Trophoblast cell (in vitro differentiated cells and primary cell): ENCODE results near the gene LRRC1.

Experiments
- DNase-seq, 2 donors: peaks; one replicate each; pipeline ENCODE4 v3.0.0-alpha.2; 2016
- H2AFZ ChIP-seq: 2 replicates; pipeline ENCODE4 v1.6.1; 2013; ENCODE audit warnings: low read length, moderate library complexity, mild to moderate bottlenecking; ENCODE audit not compliant: insufficient read depth, poor library complexity
- H2AK5ac ChIP-seq: 2 replicates; pipeline ENCODE4 v1.6.1; 2013; ENCODE audit warnings: mild to moderate bottlenecking, low read length
- H2BK120ac ChIP-seq: 2 replicates; pipeline ENCODE4 v1.6.1; 2013; ENCODE audit warnings: low read length, mild to moderate bottlenecking, moderate library complexity; ENCODE audit not compliant: insufficient read depth, poor library complexity
- H2BK12ac ChIP-seq: 2 replicates; pipeline ENCODE4 v1.6.1; 2013; ENCODE audit warnings: mild to moderate bottlenecking, low read length, moderate library complexity
- H2BK5ac ChIP-seq: 2 replicates; pipeline ENCODE4 v1.6.1; 2013; ENCODE audit warnings: low read length, low read depth, moderate library complexity, mild to moderate bottlenecking; ENCODE audit not compliant: poor library complexity
- H3K14ac ChIP-seq: 2 replicates; pipeline ENCODE4 v1.6.1; 2013; ENCODE audit warnings: mild to moderate bottlenecking, low read length
- H3K18ac ChIP-seq: 2 replicates; pipeline ENCODE4 v1.6.1; 2013; ENCODE audit warnings: mild to moderate bottlenecking, low read length
- H3K23ac ChIP-seq: 2 replicates; pipeline ENCODE4 v1.6.1; 2013; ENCODE audit warnings: low read length
- H3K27ac ChIP-seq: 2 replicates; pipeline ENCODE4 v1.5.1; 2013; ENCODE audit warnings: low read depth, mild to moderate bottlenecking, inconsistent platforms, low read length, moderate library complexity
- H3K27me3 ChIP-seq: 2 replicates; pipeline ENCODE4 v1.6.1; 2013; ENCODE audit warnings: inconsistent platforms, mild to moderate bottlenecking, low read length, moderate library complexity; ENCODE audit not compliant: insufficient read depth
- H3K36me3 ChIP-seq, 2 experiments: 1 replicate in 1 of 2; 2 replicates in 1 of 2; pipeline ENCODE4 v1.6.1; 2013; ENCODE audit warnings: low read length in 2 of 2, mild to moderate bottlenecking in 2 of 2, moderate library complexity in 1 of 2; ENCODE audit not compliant: insufficient read depth in 2 of 2, control insufficient read depth in 1 of 2
- H3K4ac ChIP-seq: 2 replicates; pipeline ENCODE4 v1.6.1; 2013; ENCODE audit warnings: low read depth, mild to moderate bottlenecking, low read length, moderate library complexity
- H3K4me1 ChIP-seq, 2 experiments: 1 replicate in 1 of 2; 2 replicates in 1 of 2; pipeline ENCODE4 v1.6.1; 2013; ENCODE audit warnings: low read length in 2 of 2, mild to moderate bottlenecking in 2 of 2, moderate library complexity in 1 of 2; ENCODE audit not compliant: insufficient read depth in 2 of 2, control insufficient read depth in 1 of 2
- H3K4me2 ChIP-seq: 2 replicates; pipeline ENCODE4 v1.6.1; 2013; ENCODE audit warnings: inconsistent platforms, mild to moderate bottlenecking, low read length, moderate library complexity
- H3K4me3 ChIP-seq: 2 replicates; pipeline ENCODE4 v1.5.1; 2013; ENCODE audit warnings: mild to moderate bottlenecking, low read depth, low read length, inconsistent platforms
- H3K79me1 ChIP-seq: one replicate; pipeline ENCODE4 v1.6.1; 2013; ENCODE audit warnings: low read length
- H3K79me2 ChIP-seq: 2 replicates; pipeline ENCODE4 v1.6.1; 2013; ENCODE audit warnings: low read length, mild to moderate bottlenecking; ENCODE audit not compliant: control insufficient read depth, insufficient read depth, poor library complexity
- H3K9ac ChIP-seq: 2 replicates; pipeline ENCODE4 v1.6.1; 2013; ENCODE audit warnings: mild to moderate bottlenecking, low read length
- H3K9me3 ChIP-seq: 2 replicates; pipeline ENCODE4 v1.6.1; 2013; ENCODE audit warnings: low read depth, mild to moderate bottlenecking, control low read depth, inconsistent platforms, low read length; ENCODE audit not compliant: insufficient read depth
- H4K12ac ChIP-seq: 2 replicates; pipeline ENCODE4 v1.6.1; 2013; ENCODE audit warnings: low read depth, mild to moderate bottlenecking, low read length, moderate library complexity
- H4K8ac ChIP-seq: 2 replicates; pipeline ENCODE4 v1.6.1; 2013; ENCODE audit warnings: low read depth, mild to moderate bottlenecking, low read length, moderate library complexity
- H4K91ac ChIP-seq: one replicate; pipeline ENCODE4 v1.6.1; 2013; ENCODE audit warnings: low read depth, mild to moderate bottlenecking, low read length, moderate library complexity
- WGBS: extraction: QIAGEN DNeasy Blood & Tissue Kit; methylation state at CpG from one replicate; pipeline ENCODE4 v1.1.7; 2013; ENCODE audit warnings: missing lambda C conversion rate; ENCODE audit not compliant: insufficient read length, insufficient coverage; ENCODE audit errors: extremely low coverage; 5-methylcytosine and 5-hydroxymethylcytosine counted together

LRRC1 gene

DNA sequence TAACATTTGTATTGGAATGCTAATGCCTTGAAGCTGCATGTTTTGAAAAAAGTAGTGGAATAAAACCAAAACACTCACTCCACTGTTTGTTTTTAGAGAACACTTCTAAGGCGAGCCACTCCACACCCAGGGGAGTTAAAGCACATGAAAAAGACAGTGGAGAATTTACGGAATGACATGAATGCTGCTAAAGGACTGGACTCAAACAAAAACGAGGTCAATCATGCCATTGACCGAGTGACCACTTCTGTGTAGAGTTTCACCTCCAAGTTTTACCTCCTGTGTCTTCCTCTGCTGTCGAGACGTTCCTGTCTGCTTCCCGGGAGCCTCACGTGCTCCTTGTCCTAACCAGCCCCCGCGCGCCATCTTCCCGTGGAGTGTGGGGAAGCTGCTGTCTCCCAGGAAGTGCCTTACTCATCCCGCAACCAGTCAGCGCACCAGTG, 127.8 kb downstream of the LRRC1 start:
- no peak overlapping the region for H3K14ac ChIP-seq
- peak overlapping the region; percentile 33 for H3K4me2 ChIP-seq
- H3K27me3 ChIP-seq = no peaks in the 10 kb centered on the region
- DNase-seq = peak; percentile 25 to 46
- H2BK12ac ChIP-seq = no peak overlapping the region
- H3K9me3 ChIP-seq = no peaks in the 10 kb centered on the region
- peak overlapping the region; percentile 10 for H2BK120ac ChIP-seq
- no peaks in the 10 kb centered on the region for H3K79me2 ChIP-seq
- peaks cover 4% of the 10 kb centered on the region for H3K79me1 ChIP-seq
- H4K8ac ChIP-seq = no peak overlapping the region
- WGBS = no CpG with 5 or more reads among the region's 14 CpGs
- no peak overlapping the region for H3K4ac ChIP-seq
- peaks cover 8 to 10% of the 10 kb centered on the region in 2 experiments for H3K36me3 ChIP-seq
- H3K9ac ChIP-seq = no peak overlapping the region
- H4K91ac ChIP-seq = no peak overlapping the region
- no peak overlapping the region for H3K23ac ChIP-seq
- H3K4me1 ChIP-seq = peaks cover 6 to 16% of the 10 kb centered on the region in 2 experiments
- H4K12ac ChIP-seq = no peak overlapping the region
- H3K18ac ChIP-seq = no peak overlapping the region
- H2BK5ac ChIP-seq = peak overlapping the region; percentile 23
- no peak overlapping the region for H2AK5ac ChIP-seq
- H3K4me3 ChIP-seq = no peak overlapping the region
- no peak overlapping the region for H2AFZ ChIP-seq
- H3K27ac ChIP-seq = peak overlapping the region; percentile 88

DNA sequence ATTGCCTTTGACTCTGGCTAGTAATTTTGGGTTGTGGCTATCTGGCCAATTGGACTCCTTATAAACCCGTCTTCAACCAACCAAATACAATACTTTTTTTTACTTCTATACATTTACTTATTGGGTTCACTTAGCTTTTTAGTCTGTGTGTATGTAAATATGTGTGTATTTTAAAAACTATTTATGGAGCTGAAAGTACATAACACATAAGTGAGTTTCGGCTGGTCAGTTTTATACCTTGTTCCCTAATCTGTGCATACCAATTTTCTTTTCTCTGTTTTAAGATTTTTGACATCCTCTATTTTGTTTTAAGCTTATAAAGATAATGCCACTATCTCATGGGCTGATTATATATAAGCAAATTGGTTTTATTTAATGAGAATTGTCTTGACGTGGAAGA, 129.5 kb downstream of the LRRC1 start:
- H2BK120ac ChIP-seq = no peak overlapping the region
- H3K27ac ChIP-seq = no peak overlapping the region
- H3K9ac ChIP-seq = no peak overlapping the region
- H3K14ac ChIP-seq = no peak overlapping the region
- no peak overlapping the region for H3K23ac ChIP-seq
- no peak overlapping the region for H3K4me2 ChIP-seq
- no peaks in the 10 kb centered on the region for H3K9me3 ChIP-seq
- no peak overlapping the region for H4K12ac ChIP-seq
- H2AK5ac ChIP-seq = no peak overlapping the region
- no peak overlapping the region for H4K91ac ChIP-seq
- no peak overlapping the region for H3K18ac ChIP-seq
- DNase-seq = no peak
- H3K36me3 ChIP-seq = peaks cover 6 to 8% of the 10 kb centered on the region in 2 experiments
- H3K79me1 ChIP-seq = peaks cover 8% of the 10 kb centered on the region
- no peak overlapping the region for H3K4me3 ChIP-seq
- no peak overlapping the region for H2BK12ac ChIP-seq
- peaks cover 6 to 23% of the 10 kb centered on the region in 2 experiments for H3K4me1 ChIP-seq
- no peaks in the 10 kb centered on the region for H3K27me3 ChIP-seq
- H3K79me2 ChIP-seq = no peaks in the 10 kb centered on the region
- no peak overlapping the region for H4K8ac ChIP-seq
- no peak overlapping the region for H3K4ac ChIP-seq
- no peak overlapping the region for H2AFZ ChIP-seq
- no peak overlapping the region for H2BK5ac ChIP-seq
- WGBS = 100% methylated on average over 1 of the region's 3 CpGs

DNA sequence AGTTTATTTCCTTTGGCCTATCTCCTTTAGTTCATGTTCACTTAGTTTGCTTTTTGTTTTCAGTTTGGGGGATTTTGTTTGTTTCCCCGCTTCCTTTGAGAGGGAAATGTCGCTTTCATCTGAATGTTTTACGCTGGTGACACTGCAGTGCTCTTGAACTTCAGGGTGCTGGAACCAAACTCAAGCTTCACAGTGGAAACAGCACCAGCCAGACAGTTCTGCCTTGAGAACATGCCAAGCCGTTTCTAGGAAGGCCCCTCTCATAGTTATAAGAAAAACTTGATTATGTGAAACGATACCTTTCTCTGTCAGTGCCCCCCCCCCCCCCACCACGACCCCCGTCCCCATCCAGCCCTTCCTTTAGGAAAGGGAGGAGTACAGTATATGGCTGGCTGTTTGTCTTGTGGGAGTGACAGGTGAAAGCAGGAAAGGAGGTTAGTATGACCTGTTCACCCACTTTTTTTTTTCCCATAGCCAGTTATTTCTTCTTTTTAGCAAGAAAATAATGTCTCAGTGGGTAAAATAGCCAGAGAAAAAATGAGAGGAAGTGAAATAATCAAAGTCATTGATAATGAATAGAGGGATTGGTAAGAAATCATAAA, 130.1 kb downstream of the LRRC1 start:
- peaks cover 14% of the 10 kb centered on the region for H3K79me1 ChIP-seq
- no peak overlapping the region for H4K8ac ChIP-seq
- no peak overlapping the region for H3K18ac ChIP-seq
- no peak overlapping the region for H3K23ac ChIP-seq
- no peak overlapping the region for H3K9ac ChIP-seq
- no peak overlapping the region for H3K4me3 ChIP-seq
- no peak overlapping the region for H3K4me2 ChIP-seq
- H3K36me3 ChIP-seq = peaks cover 11 to 13% of the 10 kb centered on the region in 2 experiments
- H3K9me3 ChIP-seq = no peaks in the 10 kb centered on the region
- no peak overlapping the region for H4K12ac ChIP-seq
- peak overlapping the region; percentile 52 for H2BK120ac ChIP-seq
- peak overlapping the region; percentile 66 for H3K4ac ChIP-seq
- H2BK5ac ChIP-seq = no peak overlapping the region
- DNase-seq = no peak
- H3K79me2 ChIP-seq = no peaks in the 10 kb centered on the region
- no CpG with 5 or more reads among the region's 7 CpGs for WGBS
- H2AK5ac ChIP-seq = no peak overlapping the region
- H3K14ac ChIP-seq = no peak overlapping the region
- H3K4me1 ChIP-seq = peaks cover 6 to 25% of the 10 kb centered on the region in 2 experiments
- no peak overlapping the region for H3K27ac ChIP-seq
- H2AFZ ChIP-seq = no peak overlapping the region
- H4K91ac ChIP-seq = no peak overlapping the region
- H2BK12ac ChIP-seq = no peak overlapping the region
- H3K27me3 ChIP-seq = no peaks in the 10 kb centered on the region

DNA sequence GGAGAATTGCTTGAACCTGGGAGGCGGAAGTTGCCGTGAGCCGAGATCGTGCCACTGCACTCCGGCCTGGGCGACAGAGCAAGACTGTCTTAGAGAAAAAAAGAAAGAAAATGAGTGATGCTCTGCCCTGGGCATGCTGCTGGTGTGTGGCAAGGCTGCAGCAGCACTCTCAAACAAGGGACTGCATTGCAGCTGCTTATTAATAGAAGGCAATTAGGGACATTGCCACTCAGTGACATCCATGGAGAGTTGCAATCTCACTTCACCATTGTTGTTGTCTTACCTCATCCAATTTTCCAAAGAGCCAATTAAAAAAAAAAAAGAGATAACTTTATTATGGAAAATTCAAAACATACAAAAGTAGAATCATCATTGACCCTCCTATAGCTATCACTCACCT, 131.1 kb downstream of the LRRC1 start:
- no peaks in the 10 kb centered on the region for H3K9me3 ChIP-seq
- H3K27ac ChIP-seq = no peak overlapping the region
- H3K4me2 ChIP-seq = no peak overlapping the region
- H2AFZ ChIP-seq = no peak overlapping the region
- H2AK5ac ChIP-seq = no peak overlapping the region
- no peak overlapping the region for H2BK12ac ChIP-seq
- H4K12ac ChIP-seq = no peak overlapping the region
- no peaks in the 10 kb centered on the region for H3K27me3 ChIP-seq
- no peak overlapping the region for H3K9ac ChIP-seq
- H3K4ac ChIP-seq = no peak overlapping the region
- H3K4me1 ChIP-seq = peaks cover 6 to 25% of the 10 kb centered on the region in 2 experiments
- peaks cover 16% of the 10 kb centered on the region for H3K79me1 ChIP-seq
- no CpG with 5 or more reads among the region's 6 CpGs for WGBS
- H3K14ac ChIP-seq = no peak overlapping the region
- no peak overlapping the region for H3K4me3 ChIP-seq
- H3K79me2 ChIP-seq = no peaks in the 10 kb centered on the region
- H3K18ac ChIP-seq = peak overlapping the region; percentile 63
- no peak overlapping the region for H2BK120ac ChIP-seq
- no peak overlapping the region for H2BK5ac ChIP-seq
- H4K8ac ChIP-seq = no peak overlapping the region
- DNase-seq = no peak
- H3K23ac ChIP-seq = no peak overlapping the region
- peaks cover 10 to 14% of the 10 kb centered on the region in 2 experiments for H3K36me3 ChIP-seq
- H4K91ac ChIP-seq = no peak overlapping the region
